ENCODE measurements around the gene PALD1.
A peak's percentile ranks its signal among the peaks of the same experiment; 100 is the strongest.

The PALD1 gene

GRCh38 chr10:70478191-70479164 lies at the start of gene PALD1:
PALD1 (plus strand) TSS chr10:70478767; CDS start chr10:70525952, 47,185 bp downstream.
- DNase-seq: peak; percentile 25

GRCh38 chr10:70430493-70431445 lies 47.8 kb upstream of the PALD1 start:
- DNase-seq: no peak

GRCh38 chr10:70432101-70432500 lies 46.5 kb upstream of the PALD1 start:
- no peak for DNase-seq

- no peak for DNase-seq
Measured at GRCh38 chr10:70432561-70433263, 45.9 kb upstream of the PALD1 start.

GRCh38 chr10:70433581-70434280 lies 44.8 kb upstream of the PALD1 start:
- peak; percentile 53 for DNase-seq

GRCh38 chr10:70435241-70436085 lies 43.1 kb upstream of the PALD1 start:
- DNase-seq: no peak

- DNase-seq: no peak
Measured at GRCh38 chr10:70437721-70438120, 40.8 kb upstream of the PALD1 start.

GRCh38 chr10:70440296-70441160 lies 38.0 kb upstream of the PALD1 start:
- no peak for DNase-seq

GRCh38 chr10:70441161-70441894 lies 37.2 kb upstream of the PALD1 start, which contains the start of gene NODAL:
NODAL (minus strand) TSS chr10:70441681; CDS start chr10:70441667, 14 bp downstream.
- no peak for DNase-seq

GRCh38 chr10:70441895-70442309 lies 36.7 kb upstream of the PALD1 start:
- no peak for DNase-seq

GRCh38 chr10:70442332-70442988 lies 36.1 kb upstream of the PALD1 start:
- DNase-seq: no peak

GRCh38 chr10:70444744-70445143 lies 33.8 kb upstream of the PALD1 start:
- no peak for DNase-seq

GRCh38 chr10:70445718-70446657 lies 32.6 kb upstream of the PALD1 start:
- DNase-seq: peak; percentile 79

- DNase-seq: no peak
Measured at GRCh38 chr10:70448236-70448635, 30.3 kb upstream of the PALD1 start.

GRCh38 chr10:70455213-70455630 lies 23.3 kb upstream of the PALD1 start:
- no peak for DNase-seq

- no peak for DNase-seq
Measured at GRCh38 chr10:70456164-70456563, 22.4 kb upstream of the PALD1 start.

- no peak for DNase-seq
Measured at GRCh38 chr10:70457759-70458305, 20.7 kb upstream of the PALD1 start.
